Subcutaneous abdominal adipose tissue (tissue), 5 donors: Measurements from ENCODE around the gene TNIP1.

Experiments used
- H3K27ac ChIP-seq: one replicate; pipeline ENCODE4 v1.7.0; 2013; ENCODE audit warnings: low read depth, mild to moderate bottlenecking, inconsistent platforms, low read length, moderate library complexity
- H3K27me3 ChIP-seq, 5 donors: one replicate each; pipeline ENCODE4 v1.7.0; 2013; ENCODE audit warnings: low read length in 5 of 5, inconsistent platforms in 1 of 5; ENCODE audit not compliant: control insufficient read depth in 5 of 5, insufficient read depth in 4 of 5
- H3K36me3 ChIP-seq, 5 donors: one replicate each; pipeline ENCODE4 v1.7.0; 2013; ENCODE audit warnings: low read length in 5 of 5; ENCODE audit not compliant: control insufficient read depth in 5 of 5, insufficient read depth in 5 of 5
- H3K4me1 ChIP-seq, 5 donors: one replicate each; pipeline ENCODE4 v1.7.0; 2013; ENCODE audit warnings: low read length in 5 of 5, mild to moderate bottlenecking in 3 of 5, moderate library complexity in 1 of 5; ENCODE audit not compliant: control insufficient read depth in 5 of 5, insufficient read depth in 5 of 5
- H3K4me3 ChIP-seq, 5 donors: one replicate each; pipeline ENCODE4 v1.7.0; 2013; ENCODE audit warnings: low read length in 5 of 5, low read depth in 1 of 5
- H3K9ac ChIP-seq, 5 donors: one replicate each; pipeline ENCODE4 v1.7.0; 2013; ENCODE audit warnings: low read length in 5 of 5, mild to moderate bottlenecking in 4 of 5, moderate library complexity in 3 of 5
- H3K9me3 ChIP-seq, 5 donors: one replicate each; pipeline ENCODE4 v1.7.0; 2013; ENCODE audit warnings: low read length in 5 of 5; ENCODE audit not compliant: control insufficient read depth in 5 of 5
- donor health status: healthy.
- donor health status: healthy.
- donor health status: healthy.
- donor health status: healthy.
- donor health status: healthy.

TNIP1 gene

GRCh38 chr5:151062405-151063141 lies 18.3 kb downstream of the TNIP1 start:
- H3K27me3 ChIP-seq: no peaks in the 10 kb centered on the region
- no peak overlapping the region for H3K4me3 ChIP-seq
- H3K4me1 ChIP-seq: peaks cover 19 to 93% (median 78%) of the 10 kb centered on the region in 5 donors
- no peaks in the 10 kb centered on the region for H3K9me3 ChIP-seq
- H3K9ac ChIP-seq: peak overlapping the region in 4 of 5 donors; percentile 4 to 43 (median 32)
- H3K27ac ChIP-seq: peak overlapping the region; percentile 98
- H3K36me3 ChIP-seq: peaks cover 0 to 68% (median 65%) of the 10 kb centered on the region in 5 donors

- Histone ChIP-seq H3K4me1 (peaks cover 18 to 81% (median 63%) of the 10 kb centered on the region in 5 donors), H3K9me3 (no peaks in the 10 kb centered on the region), H3K9ac (peak overlapping the region in 4 of 5 donors; percentile 63 to 74 (median 64)), H3K27me3 (no peaks in the 10 kb centered on the region), H3K4me3 (no peak overlapping the region), H3K27ac (peak overlapping the region; percentile 98), H3K36me3 (peaks cover 0 to 78% (median 72%) of the 10 kb centered on the region in 5 donors)
Observed at GRCh38 chr5:151060742-151061141, 20.1 kb downstream of the TNIP1 start.

GRCh38 chr5:151058891-151059489 lies 21.8 kb downstream of the TNIP1 start:
- peaks cover 0 to 90% (median 85%) of the 10 kb centered on the region in 5 donors for H3K36me3 ChIP-seq
- peaks cover 17 to 66% (median 51%) of the 10 kb centered on the region in 5 donors for H3K4me1 ChIP-seq
- no peaks in the 10 kb centered on the region for H3K27me3 ChIP-seq
- peak overlapping the region in 3 of 5 donors; percentile 3 to 37 (median 26) for H3K9ac ChIP-seq
- H3K9me3 ChIP-seq: no peaks in the 10 kb centered on the region
- no peak overlapping the region for H3K4me3 ChIP-seq
- peak overlapping the region; percentile 98 for H3K27ac ChIP-seq

- H3K9me3 ChIP-seq: no peaks in the 10 kb centered on the region
Observed at GRCh38 chr5:151058301-151058700, 22.5 kb downstream of the TNIP1 start.

GRCh38 chr5:151056379-151057325 lies 24.2 kb downstream of the TNIP1 start:
- Histone ChIP-seq H3K4me1 (peaks cover 9 to 54% (median 40%) of the 10 kb centered on the region in 5 donors), H3K9ac (no peak overlapping the region), H3K27ac (no peak overlapping the region), H3K9me3 (no peaks in the 10 kb centered on the region), H3K4me3 (no peak overlapping the region), H3K36me3 (peaks cover 0 to 94% (median 80%) of the 10 kb centered on the region in 5 donors), H3K27me3 (no peaks in the 10 kb centered on the region)

More at GRCh38 chr5:151058301-151058700, 22.5 kb downstream of the TNIP1 start:
- H3K4me3 ChIP-seq: no peak overlapping the region
- no peak overlapping the region for H3K9ac ChIP-seq
- H3K4me1 ChIP-seq: peaks cover 13 to 59% (median 44%) of the 10 kb centered on the region in 5 donors
- no peaks in the 10 kb centered on the region for H3K27me3 ChIP-seq
- H3K27ac ChIP-seq: peak overlapping the region; percentile 98
- H3K36me3 ChIP-seq: peaks cover 0 to 97% (median 92%) of the 10 kb centered on the region in 5 donors

- H3K27ac ChIP-seq: no peak overlapping the region
- no peaks in the 10 kb centered on the region for H3K9me3 ChIP-seq
- H3K9ac ChIP-seq: no peak overlapping the region
- H3K4me1 ChIP-seq: peaks cover 4 to 41% (median 29%) of the 10 kb centered on the region in 5 donors
- no peak overlapping the region for H3K4me3 ChIP-seq
- peaks cover 3 to 92% (median 79%) of the 10 kb centered on the region in 5 donors for H3K36me3 ChIP-seq
- H3K27me3 ChIP-seq: no peaks in the 10 kb centered on the region
Observed at GRCh38 chr5:151055336-151055735, 25.5 kb downstream of the TNIP1 start.

- no peaks in the 10 kb centered on the region for H3K27me3 ChIP-seq
- no peak overlapping the region for H3K4me3 ChIP-seq
- H3K9me3 ChIP-seq: no peaks in the 10 kb centered on the region
- H3K27ac ChIP-seq: peak overlapping the region; percentile 33
- H3K9ac ChIP-seq: no peak overlapping the region
- peaks cover 3 to 91% (median 78%) of the 10 kb centered on the region in 5 donors for H3K36me3 ChIP-seq
- peaks cover 4 to 36% (median 26%) of the 10 kb centered on the region in 5 donors for H3K4me1 ChIP-seq
Observed at GRCh38 chr5:151054709-151055108, 26.1 kb downstream of the TNIP1 start.

- H3K36me3 ChIP-seq: peaks cover 3 to 92% (median 78%) of the 10 kb centered on the region in 5 donors
- H3K9ac ChIP-seq: peak overlapping the region in 1 of 5 donors; percentile 6
- peak overlapping the region; percentile 33 for H3K27ac ChIP-seq
Observed at GRCh38 chr5:151053796-151054462, 26.9 kb downstream of the TNIP1 start.

GRCh38 chr5:151052836-151053235 lies 28.0 kb downstream of the TNIP1 start:
- no peaks in the 10 kb centered on the region for H3K27me3 ChIP-seq
- H3K27ac ChIP-seq: peak overlapping the region; percentile 63
- peaks cover 4 to 40% (median 33%) of the 10 kb centered on the region in 5 donors for H3K4me1 ChIP-seq
- no peak overlapping the region for H3K4me3 ChIP-seq
- peak overlapping the region in 3 of 5 donors; percentile 23 to 42 (median 34) for H3K9ac ChIP-seq
- H3K9me3 ChIP-seq: no peaks in the 10 kb centered on the region
- H3K36me3 ChIP-seq: peaks cover 3 to 92% (median 78%) of the 10 kb centered on the region in 5 donors

More at GRCh38 chr5:151053796-151054462, 26.9 kb downstream of the TNIP1 start:
- H3K9me3 ChIP-seq: no peaks in the 10 kb centered on the region
- H3K4me1 ChIP-seq: peaks cover 4 to 36% (median 26%) of the 10 kb centered on the region in 5 donors
- H3K27me3 ChIP-seq: no peaks in the 10 kb centered on the region
- no peak overlapping the region for H3K4me3 ChIP-seq
